ENCODE measurements around the gene SYVN1.

The SYVN1 gene

DNA sequence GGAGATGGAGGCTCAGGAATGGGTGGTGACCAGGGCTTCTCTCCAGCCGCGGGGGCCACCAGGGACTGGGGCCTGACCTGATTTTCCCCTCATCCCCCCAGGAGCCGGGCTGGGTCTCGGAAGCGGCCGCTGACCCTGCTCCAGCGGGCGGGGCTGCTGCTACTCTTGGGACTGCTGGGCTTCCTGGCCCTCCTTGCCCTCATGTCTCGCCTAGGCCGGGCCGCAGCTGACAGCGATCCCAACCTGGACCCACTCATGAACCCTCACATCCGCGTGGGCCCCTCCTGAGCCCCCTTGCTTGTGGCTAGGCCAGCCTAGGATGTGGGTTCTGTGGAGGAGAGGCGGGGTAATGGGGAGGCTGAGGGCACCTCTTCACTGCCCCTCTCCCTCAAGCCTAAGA is 46.5 kb downstream of the SYVN1 start:
- DNase-seq (ENCODE audit: low read depth): no peak

DNA sequence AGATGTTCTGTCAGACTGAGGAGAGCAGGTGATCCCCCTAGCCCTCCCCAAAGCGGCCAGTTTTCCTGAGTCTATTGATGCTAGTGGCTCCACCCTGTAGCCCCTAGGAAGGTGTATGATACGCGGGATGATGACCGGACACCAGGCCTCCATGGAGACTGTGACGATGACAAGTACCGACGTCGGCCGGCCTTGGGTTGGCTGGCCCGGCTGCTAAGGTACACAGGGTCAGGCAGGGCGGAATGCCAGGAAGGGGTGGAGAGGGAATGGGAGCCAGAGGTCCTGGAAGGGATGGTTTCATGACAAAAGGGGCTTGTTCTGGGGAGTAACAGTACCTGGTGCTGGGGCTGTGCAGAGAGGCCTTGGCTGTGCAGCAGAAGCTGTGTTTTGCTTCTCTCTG is 47.1 kb downstream of the SYVN1 start:
- no peak for DNase-seq (ENCODE audit: low read depth)

DNA sequence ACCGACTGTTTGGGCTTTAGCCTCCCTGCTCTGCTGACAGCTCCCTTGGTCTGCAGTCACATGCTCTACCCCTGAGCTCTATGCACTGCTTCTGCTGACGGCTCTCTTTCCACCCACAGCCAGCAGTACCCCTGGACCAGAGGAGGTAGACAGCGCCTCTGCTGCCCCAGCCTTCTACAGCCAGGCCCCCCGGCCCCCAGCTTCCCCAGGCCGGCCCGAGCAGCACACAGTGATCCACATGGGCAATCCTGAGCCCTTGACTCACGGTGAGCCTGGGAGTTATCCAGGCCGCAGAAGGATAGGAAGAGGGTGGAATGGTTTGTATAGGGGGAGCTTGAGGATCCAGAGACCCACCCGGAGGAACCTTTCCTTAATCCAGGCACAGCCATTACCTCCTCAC is 47.5 kb downstream of the SYVN1 start:
- DNase-seq (ENCODE audit: low read depth): no peak

DNA sequence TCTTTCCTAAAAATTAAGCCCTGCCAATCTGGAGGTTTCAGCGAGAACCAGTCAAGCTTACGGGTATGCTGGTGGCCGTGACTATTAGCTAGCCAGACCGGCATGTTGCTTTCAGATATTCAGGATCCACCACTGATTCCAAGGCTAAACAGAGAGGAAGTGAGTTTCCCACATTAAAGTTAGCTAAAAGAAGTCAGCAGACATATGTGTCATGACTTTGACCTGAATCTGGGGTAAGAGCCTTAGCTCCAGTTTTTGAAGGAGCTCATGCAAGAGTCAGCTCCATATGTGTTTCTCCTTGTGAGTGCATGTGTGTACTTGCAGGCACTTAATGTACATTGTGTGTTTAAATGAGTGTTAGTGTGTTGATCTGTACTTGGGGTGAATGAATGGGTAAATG is 48.9 kb downstream of the SYVN1 start:
- no peak for DNase-seq (ENCODE audit: low read depth)

DNA sequence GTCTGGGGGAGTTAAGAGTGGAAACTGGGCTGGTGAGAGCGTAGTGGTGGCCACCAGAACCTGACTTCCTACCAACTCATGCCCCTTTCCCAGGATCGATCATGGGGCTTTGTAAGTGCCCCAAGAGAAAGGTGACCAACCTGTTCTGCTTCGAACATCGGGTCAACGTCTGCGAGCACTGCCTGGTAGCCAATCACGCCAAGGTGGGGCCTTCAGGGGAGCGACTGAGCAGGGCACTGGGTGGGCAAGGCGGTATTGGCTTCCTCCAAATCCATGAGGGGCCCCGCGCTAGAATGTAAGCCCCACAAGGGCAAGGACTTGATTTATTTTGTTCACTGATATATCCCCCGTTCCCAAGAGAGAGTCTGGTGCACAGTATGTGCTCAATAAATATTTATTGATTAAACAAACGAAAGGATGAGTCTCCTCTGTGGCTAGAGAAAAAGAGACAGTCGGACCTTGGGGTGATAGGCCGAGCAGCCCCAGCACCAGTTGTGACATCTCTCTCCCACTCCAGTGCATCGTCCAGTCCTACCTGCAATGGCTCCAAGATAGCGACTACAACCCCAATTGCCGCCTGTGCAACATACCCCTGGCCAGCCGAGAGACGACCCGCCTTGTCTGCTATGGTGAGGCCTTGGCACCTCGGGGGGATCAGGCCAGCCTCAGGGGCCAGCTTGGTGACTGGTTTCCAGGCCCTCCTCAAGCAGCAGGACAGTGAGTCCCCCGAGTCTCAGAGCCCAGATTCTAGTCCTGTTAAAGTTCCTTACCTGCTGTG is 49.5 kb downstream of the SYVN1 start:
- DNase-seq (ENCODE audit: low read depth): no peak

DNA sequence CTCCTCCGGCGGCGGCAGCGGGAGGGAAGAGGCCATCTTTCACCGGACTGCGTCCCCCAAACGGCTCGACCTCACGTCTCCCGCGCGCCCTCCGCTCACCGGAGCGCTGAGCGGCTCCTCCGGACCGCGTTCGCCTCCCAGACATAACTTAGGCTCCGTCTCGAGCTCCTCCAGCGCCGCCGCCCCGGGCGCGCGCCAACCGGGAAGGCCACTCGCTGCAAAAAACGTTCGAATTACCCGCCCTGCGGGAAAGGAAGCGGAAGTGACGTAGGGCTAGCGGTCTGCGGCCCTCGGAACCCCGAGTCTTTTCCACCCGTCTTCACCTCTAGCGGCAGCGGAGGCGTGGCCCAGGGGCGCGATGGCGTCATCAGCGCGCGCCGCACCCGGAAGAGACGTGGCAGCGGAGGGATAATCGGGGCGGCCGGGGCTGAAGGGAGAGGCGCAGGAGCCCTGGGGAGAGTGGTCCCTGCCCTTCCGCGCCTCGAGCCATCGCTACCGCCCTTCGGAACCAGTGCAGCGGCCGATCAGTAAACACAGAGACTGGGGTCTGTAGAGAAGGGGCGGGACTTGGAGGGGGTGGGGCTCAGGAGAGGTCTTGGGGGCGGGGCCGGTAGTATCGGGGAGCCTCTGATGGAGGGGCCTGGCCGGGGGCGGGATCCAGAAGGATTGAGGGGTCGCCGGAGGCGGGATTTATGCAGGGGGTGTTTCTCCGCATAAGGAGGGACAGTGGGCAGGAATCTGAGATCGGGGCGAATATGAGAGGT is 50.3 kb downstream of the SYVN1 start, which contains the start of the genes CDCA5 and ZFPL1:
TSS of gene CDCA5 (minus strand) at position 207 of the 764 bp plus-strand sequence. CDS start at position 145, 62 bp downstream.
TSS of gene ZFPL1 (plus strand) at position 389 of the 764 bp plus-strand sequence. CDS start 477 bp downstream, outside the sequence.
- DNase-seq (ENCODE audit: low read depth): peak; percentile 94

DNA sequence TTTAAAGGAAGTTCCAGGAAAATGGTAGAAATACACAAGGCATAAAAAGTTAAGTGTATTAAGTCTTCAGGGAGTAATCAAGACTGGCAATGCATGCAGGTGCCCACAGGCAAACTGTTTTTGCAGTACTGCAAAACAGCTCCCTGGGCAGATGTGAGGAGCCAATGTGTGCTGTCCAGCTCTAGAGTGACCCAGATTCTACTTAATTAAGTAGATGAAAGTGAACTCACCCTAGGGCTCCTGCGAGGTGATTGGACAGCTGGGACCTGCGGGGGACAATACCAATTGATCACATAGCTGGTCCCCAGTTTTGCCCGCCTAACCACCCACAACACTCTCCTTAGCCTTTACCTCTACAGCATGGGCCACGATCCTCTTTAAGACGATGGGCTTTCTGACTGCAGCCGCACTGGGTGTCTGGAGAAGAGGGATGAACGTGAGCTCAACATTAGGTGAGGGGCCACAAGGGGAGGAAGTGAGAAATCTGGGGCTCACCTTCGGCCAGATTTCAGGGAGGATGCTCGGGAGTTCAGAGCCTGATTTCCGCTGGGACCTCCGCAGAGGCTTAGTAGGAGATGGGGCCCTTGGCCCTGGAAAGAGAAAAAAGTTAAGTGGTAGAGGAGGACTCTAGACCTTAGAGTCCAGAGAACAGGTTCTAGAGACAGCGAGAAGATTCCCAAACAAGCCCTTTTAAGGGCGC is 51.0 kb downstream of the SYVN1 start:
- no peak for DNase-seq (ENCODE audit: low read depth)

DNA sequence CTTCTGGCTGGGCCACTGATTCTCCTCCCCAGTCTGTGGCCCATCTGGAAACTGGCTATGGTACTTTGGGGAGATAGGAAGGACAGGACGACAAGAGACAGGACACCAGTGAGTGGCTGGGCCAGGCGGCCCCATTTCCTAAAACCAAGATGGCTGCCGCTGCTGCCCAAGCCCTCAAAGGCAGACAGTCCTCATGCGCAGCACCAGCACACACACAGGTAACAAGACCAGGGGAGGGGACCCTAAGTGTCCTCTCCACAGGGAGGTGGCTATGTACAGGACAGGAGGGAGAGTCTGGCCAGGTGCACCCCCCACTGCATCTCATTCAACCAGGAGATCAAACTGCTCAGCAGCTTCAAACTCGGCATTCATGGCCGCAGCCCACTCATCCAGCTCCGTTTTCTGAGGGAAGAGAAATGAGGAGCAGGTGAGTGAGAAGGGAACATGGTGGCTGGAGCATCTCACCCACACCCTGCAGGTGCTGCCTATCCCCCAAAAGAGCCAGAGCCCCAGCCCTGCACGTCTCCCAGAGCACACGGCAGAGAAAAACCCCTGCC is 55.5 kb downstream of the SYVN1 start:
- no peak for DNase-seq (ENCODE audit: low read depth)

DNA sequence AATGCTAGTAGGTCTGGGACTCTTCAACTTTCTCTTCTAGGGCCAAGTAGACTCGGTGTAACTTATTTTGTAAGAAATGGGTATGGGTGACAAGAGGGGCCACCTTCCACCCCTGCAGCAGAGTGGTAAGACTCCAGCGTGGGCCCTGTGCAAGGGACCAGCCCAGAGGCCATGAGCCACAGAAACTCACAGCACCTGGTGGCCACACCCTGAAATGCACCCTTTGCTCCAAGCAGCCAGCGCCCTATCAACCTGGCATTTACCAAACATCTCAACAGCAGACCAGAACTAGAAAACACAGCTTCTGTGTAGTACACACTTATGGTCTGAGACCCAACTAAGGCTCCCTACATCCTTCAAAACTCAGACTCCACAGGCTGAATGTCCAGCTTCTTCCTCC is 56.2 kb downstream of the SYVN1 start:
- peak; percentile 56 for DNase-seq (ENCODE audit: low read depth)

DNA sequence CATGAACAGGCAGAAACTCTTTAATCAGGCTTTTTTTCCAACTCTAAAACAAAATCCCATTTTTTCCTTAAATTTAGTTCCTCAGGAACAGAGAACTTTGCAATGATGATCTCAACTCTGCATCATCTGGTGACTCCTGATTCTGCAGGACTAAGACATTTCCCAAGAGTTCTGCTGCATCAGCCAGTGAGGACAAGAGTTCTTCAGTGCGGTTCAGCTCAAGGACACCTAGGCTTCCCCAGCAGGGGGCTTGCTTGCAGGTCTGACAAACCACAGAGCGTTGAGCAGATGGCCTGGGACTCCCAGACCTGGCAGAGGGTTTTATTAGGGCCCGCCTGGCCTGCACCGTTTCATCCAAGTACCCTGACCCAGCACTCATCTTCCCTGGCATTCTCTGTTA is 56.9 kb downstream of the SYVN1 start:
- no peak for DNase-seq (ENCODE audit: low read depth)

Data from activated T-helper 9 cell treated with anti-CD3 and anti-CD28 coated beads, Interleukin-2, amount 50 U/mL, for 16 hours (primary cell).